Endothelial cell of umbilical vein (primary cell): ENCODE measurements around the gene NEK2. TPM values are rescaled to one million over a fixed set of nuclear protein-coding genes. Genes with fewer than 3 reads are reported as not detected.

Source experiments
- BruUV-seq: library from RNA; stranded (reverse); fragments of 400-500 nt; replicated peaks from 2 replicates; lab custom pipeline; 2021; lab: Mats Ljungman, UMichigan
- CTCF ChIA-PET: fragments of 300-600, 350-600 bp; sonication (Branson Sonifier 250); formaldehyde crosslinking; loops from one replicate; lab custom pipeline; 2021; ENCODE audit warnings: antibody characterized with exemption, inconsistent platforms; lab: Charles Lee
- POLR2A ChIA-PET: fragments of 300-600, 350-600 bp; sonication (Branson Sonifier 250); formaldehyde crosslinking; loops from one replicate; lab custom pipeline; 2021; ENCODE audit warnings: antibody characterized with exemption, inconsistent platforms; lab: Charles Lee
- DNase-seq: peaks from one replicate; pipeline ENCODE4 v3.0.0-alpha.2; 2011; ENCODE audit warnings: low read depth, low spot score
- FAIRE-seq: peaks from 2 replicates; lab custom pipeline; 2011; peaks lifted over from hg19 to GRCh38; lab: Jason Lieb, UNC
- H2AFZ ChIP-seq: 2 replicates; pipeline ENCODE4 v1.6.0; 2012; ENCODE audit warnings: low read depth, low read length, control low read depth, inconsistent platforms
- H3K27ac ChIP-seq: 2 replicates; pipeline ENCODE4 v1.5.1; 2011; ENCODE audit warnings: low read depth, mild to moderate bottlenecking, control low read depth, low read length, moderate library complexity; ENCODE audit not compliant: insufficient read depth
- H3K27me3 ChIP-seq, 2 experiments: 2 replicates each; pipeline versions ENCODE4 v1.6.0 to v1.6.1; 2011; ENCODE audit warnings: low read length in 2 of 2, mixed read lengths in 1 of 2; ENCODE audit not compliant: control insufficient read depth in 2 of 2, insufficient read depth in 2 of 2
- H3K36me3 ChIP-seq, 2 experiments: 2 replicates in 1 of 2; 3 replicates in 1 of 2; pipeline ENCODE4 v1.5.1; 2011; ENCODE audit warnings: low read length in 2 of 2, mild to moderate bottlenecking in 1 of 2, moderate library complexity in 1 of 2; ENCODE audit not compliant: control insufficient read depth in 2 of 2, insufficient read depth in 2 of 2; ENCODE audit errors: extremely low read depth in 1 of 2
- H3K4me1 ChIP-seq: 3 replicates; pipeline ENCODE4 v1.5.1; 2011; ENCODE audit warnings: mild to moderate bottlenecking, low read length; ENCODE audit not compliant: control insufficient read depth, insufficient read depth; ENCODE audit errors: extremely low read depth
- H3K4me2 ChIP-seq: 2 replicates; pipeline ENCODE4 v1.6.1; 2011; ENCODE audit warnings: low read length, control low read depth, mixed read lengths; ENCODE audit not compliant: insufficient read depth
- H3K4me3 ChIP-seq, 3 experiments: fragments of 200-600 bp in 1 of 3; sonication (generic), shearing (Covaris generic) in 1 of 3; replicated peaks in 1 of 3; 2 replicates each; pipeline ENCODE4 v1.5.1; 2011 to 2016; ENCODE audit warnings: control low read depth in 3 of 3, low read length in 3 of 3, mild to moderate bottlenecking in 2 of 3, inconsistent platforms in 1 of 3, low read depth in 1 of 3, moderate library complexity in 1 of 3; ENCODE audit not compliant: insufficient read depth in 1 of 3
- H3K79me2 ChIP-seq: 2 replicates; pipeline ENCODE4 v1.6.0; 2012; ENCODE audit warnings: low read length, inconsistent platforms; ENCODE audit not compliant: control insufficient read depth, insufficient read depth
- H3K9ac ChIP-seq: replicated peaks from 2 replicates; pipeline ENCODE3; 2011; ENCODE audit warnings: low read length, control low read depth; ENCODE audit not compliant: insufficient read depth; ENCODE audit errors: extremely low read depth
- H3K9me1 ChIP-seq: replicated peaks from 3 replicates; pipeline ENCODE4 v1.6.0; 2011; ENCODE audit warnings: mild to moderate bottlenecking, low read length; ENCODE audit not compliant: control insufficient read depth, insufficient read depth; ENCODE audit errors: extremely low read depth
- H3K9me3 ChIP-seq: replicated peaks from 2 replicates; pipeline ENCODE4 v1.5.1; 2012; ENCODE audit warnings: low read length, inconsistent platforms; ENCODE audit not compliant: control insufficient read depth, insufficient read depth
- H4K20me1 ChIP-seq: replicated peaks from 2 replicates; pipeline ENCODE3; 2011; ENCODE audit warnings: mild to moderate bottlenecking, low read length; ENCODE audit not compliant: control insufficient read depth, insufficient read depth; ENCODE audit errors: extremely low read depth
- EZH2 ChIP-seq: IDR thresholded peaks from 2 replicates; pipeline ENCODE4 v1.6.1; 2012; ENCODE audit warnings: borderline replicate concordance, low read depth, mild to moderate bottlenecking, moderate library complexity, low read length, inconsistent platforms; ENCODE audit not compliant: severe bottlenecking
- FOS ChIP-seq: IDR thresholded peaks from 2 replicates; pipeline ENCODE4 v1.6.1; 2011; ENCODE audit warnings: mild to moderate bottlenecking, low read length, moderate library complexity, borderline replicate concordance; ENCODE audit not compliant: insufficient read depth
- GATA2 ChIP-seq: IDR thresholded peaks from 2 replicates; pipeline ENCODE4 v1.7.0; 2011; ENCODE audit warnings: low read depth, mild to moderate bottlenecking, moderate library complexity, mixed read lengths, low read length; ENCODE audit not compliant: insufficient read length, insufficient read depth
- JUN ChIP-seq: IDR thresholded peaks from 2 replicates; pipeline ENCODE4 v1.6.1; 2011; ENCODE audit warnings: borderline replicate concordance, low read depth; ENCODE audit not compliant: insufficient read length, insufficient read depth
- MYC ChIP-seq: IDR thresholded peaks from one replicate; pipeline ENCODE4 v1.6.1; 2011; ENCODE audit warnings: mild to moderate bottlenecking, low read depth, low read length
- POLR2A ChIP-seq: IDR thresholded peaks from 2 replicates; pipeline ENCODE4 v1.6.1; 2012; ENCODE audit warnings: low read depth, mild to moderate bottlenecking, control low read depth, low read length
- POLR2AphosphoS5 ChIP-seq: IDR thresholded peaks from 2 replicates; pipeline ENCODE4 v1.6.1; 2012; ENCODE audit warnings: low read depth, mild to moderate bottlenecking, control low read depth, low read length, moderate library complexity; ENCODE audit not compliant: insufficient read depth
- dilution Hi-C: fragments of 300-500 bp; cut with MboI; formaldehyde crosslinking; loops from one replicate; pipeline ENCODE4 v1.15.0; 2019; ENCODE audit warnings: low sequenced_read_pairs; ENCODE audit not compliant: extremely low pct_ligation_motif_present
- intact Hi-C: fragments of 100-400 bp; cut with micrococcal nuclease; formaldehyde crosslinking; loops from one replicate; pipeline ENCODE4 v1.10.0; 2022
- polyA plus RNA-seq, 4 experiments: library from polyadenylated mRNA; depleted of rRNA in 3 of 4; stranded (reverse) in 3 of 4; unstranded in 1 of 4; fragments of >200 nt; gene quantifications; 2 replicates each; pipeline versions ENCODE4 v1.2.1 to v1.2.3, GENCODE V29; 2011 to 2012; ENCODE audit warnings: missing spikeins in 1 of 4
- total RNA-seq: library from RNA; stranded (reverse); gene quantifications from 2 replicates; pipeline ENCODE4 v1.2.3, GENCODE V29; 2021
- TF ChIP-seq, protein P1 (sequence below), 2 donors: IDR thresholded peaks; 1 replicate in 1 of 2; 2 replicates in 1 of 2; pipeline ENCODE4 v1.5.1; 2011; ENCODE audit warnings: low read length in 2 of 2, mild to moderate bottlenecking in 2 of 2, moderate library complexity in 2 of 2, control low read depth in 1 of 2, inconsistent platforms in 1 of 2, low read depth in 1 of 2; ENCODE audit not compliant: insufficient read depth in 1 of 2; ENCODE audit errors: extremely low read depth in 1 of 2
- TF ChIP-seq, protein P2 (sequence below): IDR thresholded peaks from 2 replicates; pipeline ENCODE4 v1.6.1; 2011; ENCODE audit not compliant: insufficient read depth, insufficient read length

The NEK2 gene
- total and polyA plus RNA-seq, 2 donors (not counting 3 experiments of a cell fraction or from before 2014, with no cell fraction given) = 6.6 to 19.0 TPM

DNA sequence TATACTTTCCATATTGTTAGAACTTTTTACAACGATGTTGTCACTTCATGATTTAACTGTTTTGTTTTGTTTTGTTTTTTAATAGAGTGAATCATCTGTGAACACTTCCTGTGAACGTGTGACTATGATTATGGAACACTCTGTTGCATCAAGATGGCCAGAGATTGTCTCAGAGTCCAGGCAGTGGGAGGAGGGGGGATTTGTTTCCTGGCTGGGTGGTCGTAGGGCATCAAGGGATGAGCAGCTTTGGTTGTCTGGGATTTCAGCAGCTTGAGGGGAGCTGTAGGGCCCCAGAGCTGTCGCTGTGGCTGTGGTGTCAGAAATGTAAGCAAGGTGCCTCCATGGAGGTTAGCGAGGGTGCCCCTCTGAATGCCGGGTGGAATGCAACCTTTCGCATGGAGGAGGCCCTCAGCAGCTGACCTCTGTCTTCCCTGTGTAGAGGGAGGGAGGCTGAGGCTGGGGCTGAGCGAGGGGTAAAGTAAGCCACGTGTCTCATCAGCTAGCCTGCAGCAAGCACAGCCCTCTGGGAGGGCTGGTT is 21.4 kb downstream of the NEK2 start:
- Histone ChIP-seq H3K9me1 (no peaks in the 10 kb centered on the region), H3K4me2 (peak overlapping the region; percentile 61), H3K9me3 (no peaks in the 10 kb centered on the region), H3K4me1 (peaks cover 27% of the 10 kb centered on the region), H3K27me3 (no peaks in the 10 kb centered on the region), H3K36me3 (no peaks in the 10 kb centered on the region), H3K79me2 (no peaks in the 10 kb centered on the region), H3K27ac (peak overlapping the region; percentile 80), H3K9ac (peak overlapping the region; percentile 54), H2AFZ (peak overlapping the region; percentile 35), H4K20me1 (no peaks in the 10 kb centered on the region), H3K4me3 (no peak overlapping the region)
- TF ChIP-seq FOS = peak; percentile 82
- peak; percentile 54 for TF ChIP-seq POLR2AphosphoS5
- TF ChIP-seq, protein P1, sequence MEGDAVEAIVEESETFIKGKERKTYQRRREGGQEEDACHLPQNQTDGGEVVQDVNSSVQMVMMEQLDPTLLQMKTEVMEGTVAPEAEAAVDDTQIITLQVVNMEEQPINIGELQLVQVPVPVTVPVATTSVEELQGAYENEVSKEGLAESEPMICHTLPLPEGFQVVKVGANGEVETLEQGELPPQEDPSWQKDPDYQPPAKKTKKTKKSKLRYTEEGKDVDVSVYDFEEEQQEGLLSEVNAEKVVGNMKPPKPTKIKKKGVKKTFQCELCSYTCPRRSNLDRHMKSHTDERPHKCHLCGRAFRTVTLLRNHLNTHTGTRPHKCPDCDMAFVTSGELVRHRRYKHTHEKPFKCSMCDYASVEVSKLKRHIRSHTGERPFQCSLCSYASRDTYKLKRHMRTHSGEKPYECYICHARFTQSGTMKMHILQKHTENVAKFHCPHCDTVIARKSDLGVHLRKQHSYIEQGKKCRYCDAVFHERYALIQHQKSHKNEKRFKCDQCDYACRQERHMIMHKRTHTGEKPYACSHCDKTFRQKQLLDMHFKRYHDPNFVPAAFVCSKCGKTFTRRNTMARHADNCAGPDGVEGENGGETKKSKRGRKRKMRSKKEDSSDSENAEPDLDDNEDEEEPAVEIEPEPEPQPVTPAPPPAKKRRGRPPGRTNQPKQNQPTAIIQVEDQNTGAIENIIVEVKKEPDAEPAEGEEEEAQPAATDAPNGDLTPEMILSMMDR (IDR thresholded peaks at IDR 0.05; ENCODE audit: extremely low read depth in 1 of 2, insufficient read depth in 1 of 2, low read depth in 1 of 2, low read length in 2 of 2) = no peak
- TF ChIP-seq MYC = no peak
- TF ChIP-seq EZH2 = no peak
- TF ChIP-seq GATA2 = peak; percentile 83
- peak; percentile 89 for TF ChIP-seq JUN
- TF ChIP-seq, protein P2, sequence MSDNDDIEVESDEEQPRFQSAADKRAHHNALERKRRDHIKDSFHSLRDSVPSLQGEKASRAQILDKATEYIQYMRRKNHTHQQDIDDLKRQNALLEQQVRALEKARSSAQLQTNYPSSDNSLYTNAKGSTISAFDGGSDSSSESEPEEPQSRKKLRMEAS = peak; percentile 36
- TF ChIP-seq POLR2A = no peak
- dilution Hi-C loops = no loop called here
- ChIA-PET POLR2A (interaction anchor here (0.7 to 1.5 kb wide), 2 partner anchors 14 to 75 kb away, joined by 4 read pairs; partner anchors contain the start of gene SLC30A1), CTCF (interaction anchor here (0.7 to 6.9 kb wide), 19 partner anchors 10 to 332 kb away, joined by 3 to 84 read pairs (median 5); partner anchors contain the start of gene SLC30A1)
- FAIRE-seq (peak; percentile 93), DNase-seq (peak; percentile 81)
- BruUV-seq = no TSS peak
- intact Hi-C loops = loop anchor here (1.0 to 5.0 kb wide), 2 partner anchors 15 to 522 kb away; partner anchors contain the start of gene KCNH1
